GM18498 (cell line): ENCODE data around the gene ROBO2.

Source experiments
- ATAC-seq: cut with Tn5 transposase; IDR thresholded peaks from one replicate; pipeline ENCODE4 v1.9.1; 2021; ENCODE audit warnings: mild to moderate bottlenecking, moderate library complexity; ENCODE audit not compliant: unreplicated experiment

Gene ROBO2

DNA sequence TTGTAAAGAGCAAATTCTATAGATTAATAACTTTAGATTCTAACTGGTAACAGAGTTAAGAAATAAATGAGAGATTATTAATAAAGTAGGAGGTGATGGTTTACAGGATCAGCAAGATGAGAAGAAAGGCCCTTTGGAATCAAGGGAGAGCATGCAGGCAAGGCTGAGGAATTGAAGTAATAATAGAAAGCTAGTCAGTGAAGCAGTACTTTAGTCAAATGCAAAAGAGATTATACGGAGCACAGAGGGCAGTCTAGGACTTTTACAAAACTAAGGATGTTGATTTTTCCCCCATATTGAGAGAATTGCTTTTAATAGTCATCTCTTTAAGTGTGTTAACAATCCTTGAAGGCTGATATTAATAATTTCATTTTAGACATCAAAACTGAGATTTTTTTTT, 146.4 kb downstream of the ROBO2 start:
- ATAC-seq = no peak

GRCh38 chr3:77186728-77187127, 146.8 kb downstream of the ROBO2 start:
- ATAC-seq = no peak

DNA sequence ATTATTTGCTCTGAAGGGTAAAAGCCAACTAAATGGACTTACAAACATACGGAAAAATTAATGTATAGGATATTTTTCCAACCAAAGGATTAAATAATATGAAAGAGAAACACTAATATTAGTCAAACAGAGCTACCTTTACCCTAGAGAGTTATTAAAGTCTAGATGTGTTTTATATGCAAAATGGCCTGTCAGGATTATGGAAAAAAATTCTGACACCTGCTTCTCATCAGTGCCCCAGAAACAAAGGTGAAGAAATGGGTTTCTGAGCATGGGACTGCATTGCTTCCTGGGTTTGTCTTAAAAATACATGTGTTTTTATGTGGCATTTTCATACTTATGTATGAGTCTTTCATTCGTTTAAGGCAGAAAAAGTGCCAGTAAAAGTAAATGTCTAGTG, 148.3 kb downstream of the ROBO2 start:
- ATAC-seq = no peak

DNA sequence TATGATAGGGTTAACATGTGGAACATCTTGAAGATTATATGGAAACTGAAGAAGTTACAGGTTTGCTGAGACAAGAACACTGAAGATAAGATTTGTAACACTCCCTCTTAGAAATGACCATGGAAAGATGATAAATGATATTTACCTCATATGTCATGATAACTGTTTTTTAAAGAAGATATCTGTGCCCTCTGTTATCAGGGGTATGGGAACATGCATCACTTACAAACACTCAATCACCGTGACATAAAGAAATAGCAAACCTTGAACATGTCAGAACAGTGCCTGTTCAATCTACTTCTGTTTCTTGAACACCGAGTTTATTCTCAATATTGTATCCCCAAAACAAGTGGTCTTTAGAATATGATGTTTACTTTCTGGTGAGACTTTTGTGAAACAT, 149.4 kb downstream of the ROBO2 start:
- no peak for ATAC-seq

GRCh38 chr3:77189684-77190083, 149.8 kb downstream of the ROBO2 start:
- no peak for ATAC-seq

DNA sequence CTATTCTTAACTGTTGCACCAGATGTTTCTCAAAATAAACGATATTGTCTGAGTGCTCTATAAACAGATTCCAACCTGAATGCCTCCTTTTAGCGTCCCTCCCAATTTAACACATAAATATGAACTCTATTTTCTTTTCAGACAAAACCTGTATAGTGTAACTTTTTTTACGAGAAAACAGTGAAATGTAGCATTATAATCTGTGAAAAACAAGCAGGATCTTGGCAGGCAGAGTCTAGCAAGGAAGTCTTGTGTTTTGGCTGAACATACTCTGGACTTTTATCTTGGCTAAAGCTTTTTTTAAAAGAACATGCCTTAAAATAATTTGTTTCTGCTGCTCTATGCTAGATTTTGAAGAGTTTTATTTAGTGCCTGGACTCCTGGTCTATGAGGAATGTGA, 150.5 kb downstream of the ROBO2 start:
- ATAC-seq = no peak

- ATAC-seq = no peak
Measured at GRCh38 chr3:77191014-77191413, 151.1 kb downstream of the ROBO2 start.

DNA sequence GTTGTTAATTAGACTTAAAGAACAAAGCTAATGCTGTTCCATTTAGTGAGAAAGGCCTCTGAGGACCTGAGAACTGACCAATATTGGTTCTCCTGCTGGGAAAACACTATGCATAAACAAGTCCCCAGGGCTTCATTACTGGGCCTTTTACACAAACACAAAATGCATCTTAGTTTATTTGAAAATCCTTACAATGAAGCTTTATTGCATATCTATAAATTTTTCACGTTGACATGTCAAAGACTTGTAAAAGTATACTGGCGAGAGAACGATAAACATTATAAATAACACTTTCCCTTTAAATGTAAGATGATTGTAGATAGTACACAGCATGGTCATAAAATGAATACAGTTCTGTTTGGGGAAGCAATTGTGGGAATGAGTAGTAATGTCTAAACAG, 151.7 kb downstream of the ROBO2 start:
- ATAC-seq = no peak

- no peak for ATAC-seq
Measured at GRCh38 chr3:77195766-77196545, 156.1 kb downstream of the ROBO2 start.

DNA sequence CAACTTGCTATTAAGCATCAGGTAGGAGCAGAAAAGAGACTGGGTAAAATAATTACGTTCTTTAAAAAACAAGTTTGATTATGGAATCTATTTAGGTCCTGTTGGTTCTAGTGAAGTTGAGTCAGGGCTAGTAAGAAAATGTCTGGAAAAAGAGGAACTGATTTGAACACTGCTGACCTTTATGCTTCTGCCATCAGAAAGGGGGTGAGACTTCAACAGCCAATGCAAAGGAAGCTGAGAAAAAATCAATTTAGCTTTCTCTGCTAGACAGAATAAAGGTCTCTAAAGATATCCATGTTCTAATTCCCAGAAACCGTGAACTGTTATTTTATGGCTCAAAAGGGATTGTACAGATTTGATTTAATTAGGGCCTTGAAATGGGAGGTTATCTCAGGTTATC, 157.5 kb downstream of the ROBO2 start:
- no peak for ATAC-seq

GRCh38 chr3:77203851-77204250, 164.0 kb downstream of the ROBO2 start:
- no peak for ATAC-seq

- ATAC-seq = no peak
Measured at GRCh38 chr3:77204788-77205187, 164.9 kb downstream of the ROBO2 start.

GRCh38 chr3:77207753-77208152, 167.9 kb downstream of the ROBO2 start:
- ATAC-seq = no peak

DNA sequence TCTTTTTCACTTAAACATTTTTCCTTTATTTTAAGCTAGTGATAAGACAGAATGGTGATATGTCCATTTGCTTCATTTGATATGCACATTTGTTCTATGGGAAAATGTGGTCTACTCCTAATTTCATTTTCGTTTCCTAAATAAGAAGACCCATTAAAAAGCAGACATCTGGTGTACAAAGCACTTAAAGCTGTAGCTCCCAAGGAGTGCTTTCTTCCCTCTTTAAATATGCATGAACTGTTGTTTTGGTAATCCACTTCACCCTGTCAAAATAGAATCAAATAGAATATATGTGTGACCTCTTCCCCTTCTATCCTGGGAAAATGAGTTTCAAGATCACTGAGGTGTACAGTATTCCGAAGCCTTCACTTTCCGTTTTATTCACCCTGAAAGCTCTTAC, 182.8 kb downstream of the ROBO2 start:
- ATAC-seq = no peak

DNA sequence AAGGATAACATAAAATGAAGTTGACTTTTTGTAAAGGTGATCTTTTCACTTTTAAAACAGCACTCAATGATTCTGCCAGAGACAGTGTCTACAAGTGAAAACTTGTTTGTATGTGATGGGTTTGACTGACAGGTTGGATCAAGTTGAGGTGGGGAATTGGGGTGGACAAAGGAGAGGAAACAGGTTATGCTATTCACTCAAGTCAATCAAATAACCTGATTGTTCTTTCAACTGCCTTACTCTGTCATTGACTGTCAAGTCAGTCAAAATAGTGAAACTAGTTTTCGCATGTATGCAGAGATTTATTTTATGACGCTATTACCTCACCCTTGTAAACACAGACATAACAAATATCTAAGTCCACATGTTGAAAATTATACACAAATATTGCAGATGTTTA, 187.7 kb downstream of the ROBO2 start:
- ATAC-seq = no peak

GRCh38 chr3:77232557-77232956, 192.7 kb downstream of the ROBO2 start:
- ATAC-seq = no peak

DNA sequence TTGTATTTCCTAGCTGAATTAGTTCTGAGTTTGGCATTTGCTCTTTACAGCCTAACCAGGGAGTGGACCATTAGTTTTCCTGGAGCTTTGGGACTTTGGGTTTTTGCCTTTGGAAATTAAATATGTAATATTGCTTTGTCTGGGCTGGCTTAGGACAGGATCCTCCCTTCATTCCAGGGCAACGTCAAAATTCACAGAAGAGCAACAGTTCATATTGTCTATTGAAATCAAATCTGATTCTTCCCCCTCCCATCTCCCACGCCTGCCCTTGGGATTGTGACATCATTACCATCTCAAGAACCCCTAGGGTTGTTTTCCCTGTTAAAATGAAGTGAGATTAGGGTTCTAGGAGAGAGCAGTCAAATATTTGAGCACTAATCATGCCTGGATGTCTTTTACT, 194.1 kb downstream of the ROBO2 start:
- no peak for ATAC-seq

GRCh38 chr3:77236118-77236517, 196.2 kb downstream of the ROBO2 start:
- ATAC-seq = no peak

DNA sequence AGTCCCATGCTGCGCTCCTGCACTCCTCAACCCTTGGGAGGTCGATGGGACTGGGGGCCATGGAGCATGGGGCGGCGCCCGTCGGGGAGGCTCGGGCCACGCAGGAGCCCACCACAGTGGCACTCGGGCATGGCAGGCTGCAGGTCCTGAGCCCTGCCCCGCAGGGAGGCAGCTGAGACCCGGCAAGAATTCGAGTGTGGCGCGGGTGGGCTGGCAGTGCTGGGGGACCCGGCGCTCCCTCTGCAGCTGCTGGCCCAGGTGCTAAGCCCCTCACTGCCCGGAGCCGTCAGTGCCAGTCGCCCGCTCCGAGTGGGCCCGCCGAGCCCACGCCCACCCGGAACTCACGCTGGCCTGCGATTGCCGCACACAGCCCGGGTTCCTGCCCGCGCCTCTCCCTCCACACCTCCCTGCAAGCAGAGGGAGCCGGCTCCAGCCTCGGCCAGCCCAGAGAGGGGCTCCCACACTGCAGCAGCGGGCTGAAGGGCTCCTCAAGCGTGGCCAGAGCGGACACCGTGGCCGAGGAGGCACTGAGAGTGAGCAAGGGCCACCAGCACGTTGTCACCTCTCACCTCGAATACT, 200.3 kb downstream of the ROBO2 start:
- no peak for ATAC-seq

- no peak for ATAC-seq
Measured at GRCh38 chr3:77242371-77242770, 202.5 kb downstream of the ROBO2 start.

GRCh38 chr3:77244981-77245380, 205.1 kb downstream of the ROBO2 start:
- no peak for ATAC-seq

- ATAC-seq = no peak
Measured at GRCh38 chr3:77247061-77247460, 207.2 kb downstream of the ROBO2 start.

DNA sequence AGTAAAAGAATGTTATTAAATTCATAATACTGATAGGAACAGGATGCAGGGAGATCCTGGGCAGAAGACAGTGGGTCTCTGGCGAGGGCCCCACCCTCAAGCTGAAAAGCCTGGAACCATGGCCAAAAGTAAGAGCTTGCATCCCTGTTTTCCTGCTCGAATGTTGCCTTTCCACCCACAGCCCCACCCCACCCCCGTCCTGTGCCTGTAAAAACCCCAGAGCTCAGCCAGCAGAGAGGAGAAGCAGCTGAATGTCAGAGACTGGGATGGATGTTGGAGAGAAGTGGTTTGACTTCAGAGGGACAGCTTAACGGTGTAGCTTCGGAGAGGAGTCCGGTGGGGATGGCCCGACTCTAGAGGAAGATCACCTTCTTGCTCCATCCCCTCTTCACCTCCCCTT, 207.9 kb downstream of the ROBO2 start:
- ATAC-seq = no peak
